HAP-1 (cell line): ENCODE data around the gene TRAK1.
"Not testable (repeated sequence)": the region's sequence is repeated elsewhere in the genome, so short reads cannot be mapped to it uniquely, and the experiment has no call there.

Source experiments
- DNase-seq, 2 experiments: peaks; one replicate each; pipeline ENCODE4 v3.0.0-alpha.2; 2016 to 2020; ENCODE audit warnings: low spot score in 2 of 2
- H3K27me3 ChIP-seq: fragments of 250-450 bp; sonication (Bioruptor Pico); 2 replicates; pipeline ENCODE4 v1.5.1; 2020; ENCODE audit warnings: low read depth, mild to moderate bottlenecking, moderate library complexity
- H3K36me3 ChIP-seq: fragments of 250-450 bp; sonication (Bioruptor Pico); replicated peaks from 2 replicates; pipeline ENCODE4 v1.5.1; 2020; ENCODE audit warnings: mild to moderate bottlenecking
- H3K4me1 ChIP-seq: fragments of 250-450 bp; sonication (Bioruptor Pico); 2 replicates; pipeline ENCODE4 v1.5.1; 2020; ENCODE audit warnings: mild to moderate bottlenecking
- H3K4me3 ChIP-seq: fragments of 250-450 bp; sonication (Bioruptor Pico); 2 replicates; pipeline ENCODE4 v1.5.1; 2020; ENCODE audit warnings: mild to moderate bottlenecking, moderate library complexity
- H3K9me3 ChIP-seq: fragments of 250-450 bp; sonication (Bioruptor Pico); 2 replicates; pipeline ENCODE4 v1.5.1; 2020; ENCODE audit warnings: mild to moderate bottlenecking, moderate library complexity
- in situ Hi-C: fragments of 300-500 bp; cut with MboI; formaldehyde crosslinking; loops from 3 replicates; pipeline ENCODE4 v1.14.3; 2020; ENCODE audit warnings: low sequenced_read_pairs, inconsistent platforms, mixed read lengths

TRAK1 gene, protein sequence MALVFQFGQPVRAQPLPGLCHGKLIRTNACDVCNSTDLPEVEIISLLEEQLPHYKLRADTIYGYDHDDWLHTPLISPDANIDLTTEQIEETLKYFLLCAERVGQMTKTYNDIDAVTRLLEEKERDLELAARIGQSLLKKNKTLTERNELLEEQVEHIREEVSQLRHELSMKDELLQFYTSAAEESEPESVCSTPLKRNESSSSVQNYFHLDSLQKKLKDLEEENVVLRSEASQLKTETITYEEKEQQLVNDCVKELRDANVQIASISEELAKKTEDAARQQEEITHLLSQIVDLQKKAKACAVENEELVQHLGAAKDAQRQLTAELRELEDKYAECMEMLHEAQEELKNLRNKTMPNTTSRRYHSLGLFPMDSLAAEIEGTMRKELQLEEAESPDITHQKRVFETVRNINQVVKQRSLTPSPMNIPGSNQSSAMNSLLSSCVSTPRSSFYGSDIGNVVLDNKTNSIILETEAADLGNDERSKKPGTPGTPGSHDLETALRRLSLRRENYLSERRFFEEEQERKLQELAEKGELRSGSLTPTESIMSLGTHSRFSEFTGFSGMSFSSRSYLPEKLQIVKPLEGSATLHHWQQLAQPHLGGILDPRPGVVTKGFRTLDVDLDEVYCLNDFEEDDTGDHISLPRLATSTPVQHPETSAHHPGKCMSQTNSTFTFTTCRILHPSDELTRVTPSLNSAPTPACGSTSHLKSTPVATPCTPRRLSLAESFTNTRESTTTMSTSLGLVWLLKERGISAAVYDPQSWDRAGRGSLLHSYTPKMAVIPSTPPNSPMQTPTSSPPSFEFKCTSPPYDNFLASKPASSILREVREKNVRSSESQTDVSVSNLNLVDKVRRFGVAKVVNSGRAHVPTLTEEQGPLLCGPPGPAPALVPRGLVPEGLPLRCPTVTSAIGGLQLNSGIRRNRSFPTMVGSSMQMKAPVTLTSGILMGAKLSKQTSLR

DNA sequence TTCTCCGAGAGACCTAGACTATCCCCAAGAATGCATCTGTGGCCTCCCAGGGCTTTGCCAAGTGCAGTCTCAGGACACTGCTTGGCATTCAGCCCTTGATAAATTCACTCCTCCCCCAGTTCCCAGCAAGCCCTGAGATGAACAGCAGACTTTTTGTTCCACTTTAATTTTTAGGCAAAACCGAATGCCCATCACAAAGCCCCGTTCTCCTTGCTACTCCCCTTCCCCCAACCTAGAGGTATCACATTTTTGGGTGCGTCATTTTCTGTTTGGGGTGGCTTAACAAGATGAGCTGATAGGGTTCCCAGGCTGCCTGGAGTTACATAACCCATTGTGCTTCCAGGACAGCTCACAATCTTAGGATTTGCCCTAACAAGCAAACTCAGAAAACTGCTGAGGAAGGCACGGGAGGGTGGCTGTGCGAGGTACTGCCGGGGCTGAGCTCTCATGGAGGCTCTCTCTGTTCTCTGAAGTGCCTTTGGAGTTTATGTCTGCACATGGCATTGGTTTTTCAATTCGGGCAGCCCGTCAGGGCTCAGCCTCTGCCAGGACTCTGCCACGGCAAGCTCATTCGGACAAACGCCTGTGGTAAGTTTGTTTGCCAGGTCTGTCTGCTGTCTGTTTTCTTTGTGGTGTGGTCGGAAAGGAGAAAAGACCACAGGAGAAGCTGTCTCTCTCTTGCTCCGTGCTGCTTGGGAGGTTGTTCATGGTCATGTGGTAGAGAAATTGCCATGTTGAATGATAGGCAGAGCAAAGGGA lies at the start of gene TRAK1:
TRAK1 (plus strand) TSS at position 385 of the 759 bp plus-strand sequence; CDS start at position 498, 113 bp downstream.
- peaks cover 12% of the 10 kb centered on the region for H3K4me1 ChIP-seq
- H3K36me3 ChIP-seq = peaks cover 14% of the 10 kb centered on the region
- in situ Hi-C loops = no loop called here
- no peak within 1 kb of the TSS for H3K4me3 ChIP-seq
- H3K9me3 ChIP-seq = 0 out of 2 replicates have a peak, but pooled peaks cover 2% of the 10 kb centered on the region
- H3K27me3 ChIP-seq = no peaks in the 10 kb centered on the region
- no peak for DNase-seq

DNA sequence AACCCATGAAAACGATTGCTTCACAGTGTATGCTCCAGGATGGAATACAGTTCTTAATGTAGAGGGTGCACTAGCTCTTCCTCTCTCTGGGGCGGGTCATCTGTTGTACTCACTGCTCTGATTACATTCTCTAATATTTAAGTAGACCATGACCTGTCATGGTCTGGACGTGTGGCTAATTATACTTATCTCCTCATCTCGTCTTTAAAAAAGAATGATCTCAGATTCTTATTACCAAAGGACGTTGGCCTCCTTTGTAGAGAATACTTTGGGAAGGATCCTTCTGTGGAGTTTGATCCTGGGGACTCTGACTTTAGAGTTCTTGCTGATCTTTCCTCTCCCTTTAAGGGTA lies 48.4 kb upstream of the TRAK1 start:
- Histone ChIP-seq H3K4me3 (no peak overlapping the region), H3K9me3 (no peaks in the 10 kb centered on the region), H3K27me3 (no peaks in the 10 kb centered on the region), H3K4me1 (peaks cover 28% of the 10 kb centered on the region), H3K36me3 (no peaks in the 10 kb centered on the region)
- in situ Hi-C loops = no loop called here
- no peak for DNase-seq

DNA sequence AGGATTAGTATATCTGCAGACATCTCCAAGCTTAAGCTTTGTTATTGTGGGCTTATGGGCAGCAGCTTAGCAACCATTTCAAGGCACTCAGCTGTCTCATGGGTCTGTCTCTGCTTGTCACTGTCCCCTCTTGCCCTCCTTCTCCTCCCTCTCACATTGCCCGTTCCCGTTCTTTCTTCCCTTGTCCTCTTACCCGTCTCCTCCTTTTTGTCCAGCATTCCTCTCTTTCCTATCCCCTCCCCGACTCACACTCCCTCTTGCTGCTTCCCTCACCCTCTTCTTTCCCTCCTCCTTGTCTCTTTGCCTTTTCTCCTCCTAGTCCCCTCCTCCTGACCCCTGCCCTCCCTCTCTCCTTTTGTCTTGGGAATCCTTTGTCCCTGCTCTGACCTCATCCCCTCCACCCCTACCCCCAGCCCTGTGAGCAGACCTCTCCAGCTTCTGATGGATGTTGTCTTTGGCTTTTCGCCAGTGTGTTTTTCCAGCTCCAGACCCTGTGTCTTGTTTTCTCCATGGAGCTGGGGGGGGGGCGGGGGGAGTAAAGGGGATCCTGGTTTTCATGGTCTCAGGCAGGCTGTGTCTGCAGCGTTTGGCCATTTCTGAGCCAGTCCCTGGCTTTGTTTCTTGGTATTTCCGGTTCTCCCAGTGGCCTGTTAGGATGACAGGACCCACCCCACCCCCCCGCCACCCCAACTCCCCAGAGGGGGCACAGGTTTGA lies 47.9 kb upstream of the TRAK1 start:
- Histone ChIP-seq H3K4me1 (peaks cover 28% of the 10 kb centered on the region), H3K4me3 (no peak overlapping the region), H3K27me3 (no peaks in the 10 kb centered on the region), H3K9me3 (no peaks in the 10 kb centered on the region), H3K36me3 (no peaks in the 10 kb centered on the region)
- in situ Hi-C loops = no loop called here
- DNase-seq = peak; percentile 84 to 89

- in situ Hi-C loops = no loop called here
- Histone ChIP-seq H3K36me3 (no peaks in the 10 kb centered on the region), H3K4me3 (no peak overlapping the region), H3K9me3 (no peaks in the 10 kb centered on the region), H3K4me1 (peaks cover 33% of the 10 kb centered on the region), H3K27me3 (no peaks in the 10 kb centered on the region)
- DNase-seq = no peak
Measured at GRCh38 chr3:42045708-42046243, 45.4 kb upstream of the TRAK1 start.

GRCh38 chr3:42048526-42048925 lies 42.6 kb upstream of the TRAK1 start:
- in situ Hi-C loops, H3K36me3 ChIP-seq, H3K27me3 ChIP-seq, DNase-seq, H3K4me3 ChIP-seq, H3K9me3 ChIP-seq: not testable (repeated sequence)
- peaks cover 39% of the 10 kb centered on the region for H3K4me1 ChIP-seq

GRCh38 chr3:42050126-42050525 lies 41.0 kb upstream of the TRAK1 start:
- Histone ChIP-seq H3K4me3 (no peak overlapping the region), H3K9me3 (no peaks in the 10 kb centered on the region), H3K4me1 (peaks cover 40% of the 10 kb centered on the region), H3K36me3 (no peaks in the 10 kb centered on the region), H3K27me3 (no peaks in the 10 kb centered on the region)
- no peak for DNase-seq
- in situ Hi-C loops = no loop called here

- Histone ChIP-seq H3K4me3 (no peak overlapping the region), H3K27me3 (no peaks in the 10 kb centered on the region), H3K36me3 (no peaks in the 10 kb centered on the region), H3K4me1 (peaks cover 40% of the 10 kb centered on the region), H3K9me3 (no peaks in the 10 kb centered on the region)
- in situ Hi-C loops = no loop called here
- no peak for DNase-seq
Measured at GRCh38 chr3:42051384-42052131, 39.6 kb upstream of the TRAK1 start.

GRCh38 chr3:42052132-42052483 lies 39.0 kb upstream of the TRAK1 start:
- H3K4me3 ChIP-seq = no peak overlapping the region
- no peaks in the 10 kb centered on the region for H3K27me3 ChIP-seq
- in situ Hi-C loops = no loop called here
- DNase-seq = no peak
- no peaks in the 10 kb centered on the region for H3K9me3 ChIP-seq
- peaks cover 40% of the 10 kb centered on the region for H3K4me1 ChIP-seq
- H3K36me3 ChIP-seq = no peaks in the 10 kb centered on the region

DNA sequence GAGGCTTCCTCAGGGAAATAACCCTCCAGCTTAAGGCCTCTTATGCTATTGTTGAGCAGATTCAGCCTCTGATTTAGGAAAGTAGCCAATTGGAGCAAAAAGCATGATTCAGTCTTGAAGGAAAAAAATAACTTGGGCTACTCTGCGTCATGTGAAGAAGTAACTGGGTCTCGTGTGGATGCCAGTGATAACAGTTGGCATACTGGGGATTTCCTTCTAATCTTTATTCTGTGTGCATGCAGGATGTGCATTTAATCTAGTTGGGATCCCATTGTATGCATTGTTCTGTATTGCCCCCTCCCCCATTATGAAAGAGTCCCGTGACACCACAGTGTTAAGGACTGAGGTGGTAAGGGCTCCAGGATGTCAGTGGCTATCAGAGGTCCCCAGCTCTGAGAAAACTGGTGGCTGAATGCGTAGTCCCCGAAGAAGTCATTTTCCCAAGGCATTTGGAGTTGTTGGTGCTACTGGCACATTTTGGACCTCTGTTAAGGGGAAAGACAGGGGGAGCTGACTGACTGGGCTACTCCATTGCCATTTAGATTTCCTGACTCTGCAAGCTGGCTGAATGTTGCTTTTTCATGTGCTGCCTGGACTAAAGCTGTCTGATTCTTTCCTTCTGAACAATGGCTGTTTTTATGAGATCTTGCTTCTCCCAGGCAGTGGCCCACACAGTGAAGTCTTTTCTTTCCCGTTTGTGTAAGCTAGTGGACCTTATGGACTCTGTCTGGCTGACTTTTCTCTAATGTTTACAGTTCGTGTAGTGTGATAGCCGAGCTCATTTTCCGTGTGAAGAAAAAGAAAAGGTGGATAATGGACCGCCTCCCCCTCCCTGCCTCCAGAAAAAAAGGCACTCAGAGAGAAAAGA lies 38.4 kb upstream of the TRAK1 start:
- H3K4me1 ChIP-seq = peaks cover 43% of the 10 kb centered on the region
- H3K9me3 ChIP-seq = no peaks in the 10 kb centered on the region
- no peaks in the 10 kb centered on the region for H3K36me3 ChIP-seq
- in situ Hi-C loops = no loop called here
- peak; percentile 61 to 87 for DNase-seq
- H3K4me3 ChIP-seq = peak overlapping the region; percentile 3; the same call in 1 of the 2 replicates
- H3K27me3 ChIP-seq = no peaks in the 10 kb centered on the region

- DNase-seq = no peak
- Histone ChIP-seq H3K4me1 (peaks cover 43% of the 10 kb centered on the region), H3K36me3 (no peaks in the 10 kb centered on the region), H3K9me3 (no peaks in the 10 kb centered on the region), H3K4me3 (no peak overlapping the region), H3K27me3 (no peaks in the 10 kb centered on the region)
- in situ Hi-C loops = no loop called here
Measured at GRCh38 chr3:42053476-42053875, 37.7 kb upstream of the TRAK1 start.

- DNase-seq = no peak
- H3K27me3 ChIP-seq = no peaks in the 10 kb centered on the region
- no peaks in the 10 kb centered on the region for H3K9me3 ChIP-seq
- in situ Hi-C loops = no loop called here
- no peaks in the 10 kb centered on the region for H3K36me3 ChIP-seq
- H3K4me1 ChIP-seq = peaks cover 38% of the 10 kb centered on the region
- H3K4me3 ChIP-seq = no peak overlapping the region
Measured at GRCh38 chr3:42055291-42055690, 35.9 kb upstream of the TRAK1 start.

- Histone ChIP-seq H3K36me3 (no peaks in the 10 kb centered on the region), H3K4me3 (no peak overlapping the region), H3K4me1 (peaks cover 37% of the 10 kb centered on the region), H3K27me3 (no peaks in the 10 kb centered on the region), H3K9me3 (no peaks in the 10 kb centered on the region)
- in situ Hi-C loops = no loop called here
- DNase-seq = no peak
Measured at GRCh38 chr3:42056840-42057239, 34.3 kb upstream of the TRAK1 start.
